Muscle of arm (tissue), 12 donors: Measurements from ENCODE around the gene HTRA2. TPM values are rescaled to one million over a fixed set of nuclear protein-coding genes. Genes with fewer than 3 reads are reported as not detected.

Experiments used
- polyA plus RNA-seq, 12 donors: library from polyadenylated mRNA; unstranded; fragments of 120-200 nt; gene quantifications; one replicate each; pipeline ENCODE4 v1.2.1, GENCODE V29; 2013; ENCODE audit not compliant: insufficient read length in 12 of 12

The HTRA2 gene
- polyA plus RNA-seq, 12 donors = 20.1 to 30.4 (median 27.9) TPM; not detected in 1

Other genes starting within 250 kb of the HTRA2 start
- gene SLC4A5, start 186.5 kb upstream of the HTRA2 start, polyA plus RNA-seq = 10 to 100 TPM in 1 of 12 donors, 1 to 10 TPM in 10, not detected in 1; 1.4 to 12.3 (median 2.4) TPM
- gene DCTN1, start 149.6 kb upstream of the HTRA2 start, polyA plus RNA-seq = 100 to 1,000 TPM in 4 of 12 donors, 10 to 100 TPM in 7, not detected in 1; 81.5 to 146 (median 93.2) TPM
- gene C2orf81, start 108.3 kb upstream of the HTRA2 start, polyA plus RNA-seq = 1 to 10 TPM in 10 of 12 donors, not detected in 2; 1.6 to 3.8 (median 2.0) TPM
- 10 to 100 TPM in 6 of 12 donors, 1 to 10 TPM in 5, not detected in 1; 7.6 to 19.8 (median 10.0) TPM for gene WDR54, start 108.2 kb upstream of the HTRA2 start, polyA plus RNA-seq
- gene RTKN, start 88.0 kb upstream of the HTRA2 start, polyA plus RNA-seq = 10 to 100 TPM in 11 of 12 donors, not detected in 1; 32.5 to 58.4 (median 47.7) TPM
- gene INO80B, start 74.8 kb upstream of the HTRA2 start, polyA plus RNA-seq = 10 to 100 TPM in 11 of 12 donors, not detected in 1; 12.8 to 42.3 (median 16.1) TPM
- gene WBP1, start 71.5 kb upstream of the HTRA2 start, polyA plus RNA-seq = 10 to 100 TPM in 11 of 12 donors, not detected in 1; 41.4 to 76.6 (median 52.2) TPM
- 10 to 100 TPM in 11 of 12 donors, not detected in 1; 25.7 to 85.9 (median 32.7) TPM for gene MOGS, start 64.6 kb upstream of the HTRA2 start, polyA plus RNA-seq
- 10 to 100 TPM in 11 of 12 donors, not detected in 1; 40.9 to 97.0 (median 56.2) TPM for gene MRPL53, start 57.3 kb upstream of the HTRA2 start, polyA plus RNA-seq
- 10 to 100 TPM in 4 of 12 donors, 1 to 10 TPM in 7, not detected in 1; 5.4 to 14.4 (median 8.5) TPM for gene CCDC142, start 46.9 kb upstream of the HTRA2 start, polyA plus RNA-seq
- gene TTC31, start 46.9 kb upstream of the HTRA2 start, polyA plus RNA-seq = 10 to 100 TPM in 11 of 12 donors, not detected in 1; 15.3 to 36.6 (median 19.2) TPM
- 1 to 10 TPM in 2 of 12 donors, under 1 TPM in 7, not detected in 3; 0.27 to 1.5 (median 0.78) TPM for gene LBX2, start 30.3 kb upstream of the HTRA2 start, polyA plus RNA-seq
- 10 to 100 TPM in 10 of 12 donors, not detected in 2; 10.4 to 19.6 (median 13.0) TPM for gene PCGF1, start 22.2 kb upstream of the HTRA2 start, polyA plus RNA-seq
- under 1 TPM in 2 of 12 donors, not detected in 10; 0.08 to 0.43 TPM for gene TLX2, start 15.5 kb upstream of the HTRA2 start, polyA plus RNA-seq
- 10 to 100 TPM in 1 of 12 donors, 1 to 10 TPM in 3, under 1 TPM in 3, not detected in 5; 0.08 to 15.4 (median 1.0) TPM for gene DQX1, start 3.7 kb upstream of the HTRA2 start, polyA plus RNA-seq
- gene AUP1, start 227 bp upstream of the HTRA2 start, polyA plus RNA-seq = 10 to 100 TPM in 11 of 12 donors, not detected in 1; 53.8 to 89.9 (median 64.6) TPM
- gene LOXL3, start 24.0 kb downstream of the HTRA2 start, polyA plus RNA-seq = 1 to 10 TPM in 10 of 12 donors, not detected in 2; 6.5 to 9.6 (median 7.5) TPM
- gene DOK1, start 24.8 kb downstream of the HTRA2 start, polyA plus RNA-seq = 10 to 100 TPM in 1 of 12 donors, 1 to 10 TPM in 10, not detected in 1; 4.7 to 28.7 (median 6.0) TPM
- gene M1AP, start 118.4 kb downstream of the HTRA2 start, polyA plus RNA-seq = 1 to 10 TPM in 1 of 12 donors, under 1 TPM in 5, not detected in 6; 0.08 to 1.4 (median 0.27) TPM
- gene SEMA4F, start 124.3 kb downstream of the HTRA2 start, polyA plus RNA-seq = 1 to 10 TPM in 10 of 12 donors, not detected in 2; 2.3 to 5.0 (median 3.7) TPM